ENCODE results near the gene MAGI2. TPM values are rescaled to one million over a fixed set of nuclear protein-coding genes. Genes with fewer than 3 reads are reported as not detected.

MAGI2 gene
- total and polyA plus RNA-seq, 2 of the 13 experiments (the other 11 are each of a cell fraction or from before 2014, with no cell fraction given): 1.5 to 3.8 TPM

- ATAC-seq (no peak), DNase-seq (ENCODE audit: low spot score) (no peak), FAIRE-seq (no peak)
- H3K27ac ChIP-seq (ENCODE audit: extremely low read length, insufficient read depth, low read length): no peak overlapping the region
- H3K4me2 ChIP-seq (ENCODE audit: low read depth, low read length): no peak overlapping the region
- no peaks in the 10 kb centered on the region for H4K20me1 ChIP-seq (ENCODE audit: insufficient read depth, low read length)
- no peak overlapping the region for H2AFZ ChIP-seq (ENCODE audit: low read length)
- in situ Hi-C loops (cut with HindIII; ENCODE audit: extremely low pct_ligation_motif_present, low pct_unique_long_range_greater_than_20kb) (no loop called here), intact Hi-C loops (cut with micrococcal nuclease; ENCODE audit: unreplicated experiment) (loop anchor here (1.0 to 10.0 kb wide), 4 partner anchors 79 to 904 kb away; no protein-coding TSS in a partner anchor)
- peaks cover 5% of the 10 kb centered on the region; the same call in 1 of the 2 replicates for H3K4me1 ChIP-seq (ENCODE audit: insufficient read depth, low read length)
- H3K9ac ChIP-seq (ENCODE audit: insufficient read depth, low read depth, low read length): no peak overlapping the region
- H3K79me2 ChIP-seq (ENCODE audit: insufficient read depth, low read length): no peaks in the 10 kb centered on the region
- no peaks in the 10 kb centered on the region for H3K36me3 ChIP-seq (replicated peaks in 1 of 2; ENCODE audit: control insufficient read depth in 1 of 2, insufficient read depth in 2 of 2, low read length in 2 of 2)
- TF ChIP-seq CREM (IDR thresholded peaks at IDR 0.05) (0 out of 2 replicates have a peak, but pooled peaks have one; percentile 5), CREM (CRISPR knock-in tag; IDR thresholded peaks at IDR 0.05) (no peak), PHB2 (IDR thresholded peaks at IDR 0.05; ENCODE audit: partially characterized antibody) (no peak)
- H3K27me3 ChIP-seq (ENCODE audit: control insufficient read depth in 1 of 2, insufficient read depth in 2 of 2, low read length in 2 of 2): peaks cover 0 to 3% of the 10 kb centered on the region in 2 experiments; a peak in 2 of 5 replicates
- no peak overlapping the region for H3K4me3 ChIP-seq (replicated peaks in 1 of 3; ENCODE audit: insufficient read depth in 1 of 3, low read depth in 2 of 3, low read length in 3 of 3)
- H3K9me3 ChIP-seq (ENCODE audit: low read length): no peaks in the 10 kb centered on the region
- BruUV-seq (replicated peaks): no TSS peak
- POLR2A ChIA-PET: no interaction called here
- CTCF ChIA-PET (ENCODE audit: low intra/inter-chr PET ratio, low total read pairs): interaction anchor here (0.8 to 1.7 kb wide), 3 partner anchors 19 to 414 kb away, joined by 5 to 6 read pairs (median 5); no protein-coding TSS in a partner anchor
These were observed 1432.6 kb downstream of the MAGI2 start for GRCh38 chr7:78020874-78021249.

- Histone ChIP-seq H3K36me3 (replicated peaks in 1 of 2; ENCODE audit: control insufficient read depth in 1 of 2, insufficient read depth in 2 of 2, low read length in 2 of 2) (no peaks in the 10 kb centered on the region), H3K9me3 (ENCODE audit: low read length) (no peaks in the 10 kb centered on the region), H3K4me1 (ENCODE audit: insufficient read depth, low read length) (peaks cover 5% of the 10 kb centered on the region; the same call in 1 of the 2 replicates), H3K4me3 (replicated peaks in 1 of 3; ENCODE audit: insufficient read depth in 1 of 3, low read depth in 2 of 3, low read length in 3 of 3) (peak overlapping the region in 2 of 3 experiments; percentile 59 to 73; a peak in 3 of 6 replicates), H3K4me2 (ENCODE audit: low read depth, low read length) (peak overlapping the region; percentile 45), H2AFZ (ENCODE audit: low read length) (no peak overlapping the region), H3K27me3 (ENCODE audit: control insufficient read depth in 1 of 2, insufficient read depth in 2 of 2, low read length in 2 of 2) (peaks cover 0 to 3% of the 10 kb centered on the region in 2 experiments; a peak in 2 of 5 replicates), H3K27ac (ENCODE audit: extremely low read length, insufficient read depth, low read length) (no peak overlapping the region), H3K9ac (ENCODE audit: insufficient read depth, low read depth, low read length) (no peak overlapping the region), H3K79me2 (ENCODE audit: insufficient read depth, low read length) (no peaks in the 10 kb centered on the region), H4K20me1 (ENCODE audit: insufficient read depth, low read length) (no peaks in the 10 kb centered on the region)
- ChIA-PET CTCF (ENCODE audit: low intra/inter-chr PET ratio, low total read pairs) (interaction anchor here (0.8 to 1.7 kb wide), 3 partner anchors 20 to 414 kb away, joined by 5 to 6 read pairs (median 5); no protein-coding TSS in a partner anchor), POLR2A (no interaction called here)
- intact Hi-C loops (cut with micrococcal nuclease; ENCODE audit: unreplicated experiment) (loop anchor here (1.0 to 10.0 kb wide), 4 partner anchors 78 to 904 kb away; no protein-coding TSS in a partner anchor), in situ Hi-C loops (cut with HindIII; ENCODE audit: extremely low pct_ligation_motif_present, low pct_unique_long_range_greater_than_20kb) (no loop called here)
- 21% methylated on average over 12 of the region's 25 CpGs for WGBS (ENCODE audit: low lambda C conversion rate)
- ATAC-seq (peak; percentile 87), DNase-seq (ENCODE audit: low spot score) (peak; percentile 51), FAIRE-seq (peak; percentile 95)
- no TSS peak for BruUV-seq (replicated peaks)
- TF ChIP-seq ZSCAN25 (CRISPR knock-in tag; IDR thresholded peaks at IDR 0.05) (no peak), ZFX (CRISPR knock-in tag; IDR thresholded peaks at IDR 0.05; ENCODE audit: low read depth) (0 out of 2 replicates have a peak, but pooled peaks have one; percentile 1), RAD21 (CRISPR knock-in tag; IDR thresholded peaks at IDR 0.05) (peak; percentile 23; the same call in 1 of the 2 replicates), CREM (IDR thresholded peaks at IDR 0.05) (peak; percentile 18; the same call in 1 of the 2 replicates), CREM (CRISPR knock-in tag; IDR thresholded peaks at IDR 0.05) (no peak), IRF1 (CRISPR knock-in tag; IDR thresholded peaks at IDR 0.05; ENCODE audit: low read depth) (no peak), SMC3 (IDR thresholded peaks at IDR 0.05; ENCODE audit: low read length) (0 out of 2 replicates have a peak, but pooled peaks have one; percentile 9), TFDP2 (CRISPR knock-in tag; IDR thresholded peaks at IDR 0.05) (peak; percentile 5; the same call in 1 of the 2 replicates), STAG1 (CRISPR knock-in tag; IDR thresholded peaks at IDR 0.05) (peak; percentile 74), GATAD2A (CRISPR knock-in tag; IDR thresholded peaks at IDR 0.05) (0 out of 2 replicates have a peak, but pooled peaks have one; percentile 12), HOXA9 (CRISPR knock-in tag; IDR thresholded peaks at IDR 0.05; ENCODE audit: borderline replicate concordance) (no peak), SYNCRIP (IDR thresholded peaks at IDR 0.05; ENCODE audit: insufficient read depth, low read depth, low read length) (no peak)
These were observed 1433.2 kb downstream of the MAGI2 start for GRCh38 chr7:78020136-78020873.
